ENCODE data around the gene C8G. TPM values are rescaled to one million over a fixed set of nuclear protein-coding genes. Genes with fewer than 3 reads are reported as not detected.

Gene C8G
- polyA plus RNA-seq, 3 donors from 2014 or later, result 1.7 to 5.1 (median 2.1) TPM

DNA sequence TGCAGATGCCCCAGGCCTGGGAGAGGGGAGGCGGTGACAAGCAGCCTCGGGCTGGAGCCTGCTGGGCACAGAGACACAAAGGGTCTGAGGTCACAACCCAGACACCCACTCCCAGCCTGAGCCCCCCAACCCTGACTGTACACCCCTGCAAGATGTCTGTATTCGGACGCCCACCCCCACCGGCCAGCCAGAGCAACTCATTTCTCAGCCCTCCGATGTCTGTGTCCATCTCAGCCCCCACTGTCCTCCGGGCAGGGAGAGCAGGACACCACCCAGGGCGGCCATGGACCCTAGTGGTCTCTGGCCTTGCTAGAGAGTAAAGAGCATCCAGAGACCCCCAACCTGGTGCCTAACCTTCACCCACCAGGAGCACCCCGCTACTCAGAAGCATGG, 10.9 kb downstream of the C8G start:
- H3K4me3 Mint-ChIP-seq, result peak overlapping the region in 2 of 5 donors; percentile 24 to 45
- peak overlapping the region in 4 of 6 donors; percentile 30 to 87 (median 65) for H3K27ac Mint-ChIP-seq
- H3K36me3 Mint-ChIP-seq, result peaks cover 6 to 7% (median 7%) of the 10 kb centered on the region in 3 donors
- peaks cover 4 to 8% (median 5%) of the 10 kb centered on the region in 3 donors for H3K27me3 Mint-ChIP-seq (ENCODE audit: low read depth in 3 of 3)
- H3K9me3 Mint-ChIP-seq, result peaks cover 0 to 5% (median 0%) of the 10 kb centered on the region in 6 donors
- DNase-seq, result no peak
- H3K4me1 Mint-ChIP-seq, result peaks cover 37 to 52% of the 10 kb centered on the region in 2 donors

DNA sequence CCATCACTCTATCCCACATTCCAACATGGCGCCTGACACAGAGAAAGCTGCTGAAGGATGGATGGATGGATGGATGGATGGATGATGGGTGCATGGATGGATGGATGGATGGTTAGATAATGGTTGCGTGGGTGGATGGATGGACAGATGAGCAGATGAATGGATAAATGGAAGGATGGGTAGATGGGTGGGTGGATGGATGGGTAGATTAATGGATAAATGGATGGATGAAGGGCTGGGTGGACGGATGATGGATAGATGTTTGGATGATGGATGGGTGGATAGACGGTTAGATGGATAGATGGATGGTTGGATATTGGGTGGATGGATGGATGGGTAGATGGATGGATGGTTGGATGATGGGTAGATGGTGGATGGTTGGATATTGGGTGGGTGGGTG, 11.6 kb downstream of the C8G start:
- H3K27ac Mint-ChIP-seq, result peak overlapping the region in 4 of 6 donors; percentile 30 to 87 (median 65)
- peaks cover 4 to 8% (median 5%) of the 10 kb centered on the region in 3 donors for H3K27me3 Mint-ChIP-seq (ENCODE audit: low read depth in 3 of 3)

DNA sequence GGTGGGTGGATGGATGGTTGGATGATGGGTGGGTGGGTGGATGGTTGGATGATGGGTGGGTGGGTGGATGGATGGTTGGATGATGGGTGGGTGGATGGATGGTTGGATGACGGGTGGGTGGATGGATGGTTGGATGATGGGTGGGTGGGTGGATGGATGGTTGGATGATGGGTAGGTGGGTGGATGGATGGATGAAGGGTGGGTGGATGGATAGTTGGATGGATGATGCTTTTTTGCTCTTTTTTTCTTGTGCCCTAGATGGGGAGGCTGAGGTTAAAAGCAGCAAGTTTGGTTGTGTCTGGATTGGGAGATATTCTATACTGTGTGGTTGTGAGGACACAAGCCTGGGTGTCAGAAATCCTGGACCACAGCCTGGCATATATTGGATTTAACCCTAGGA, 12.4 kb downstream of the C8G start:
- Mint-ChIP-seq H3K4me1 (peaks cover 50 to 62% of the 10 kb centered on the region in 2 donors), H3K36me3 (peaks cover 6 to 7% (median 7%) of the 10 kb centered on the region in 3 donors)

More for the DNA sequence above, 11.6 kb downstream of the C8G start:
- Mint-ChIP-seq H3K4me3 (peak overlapping the region in 4 of 5 donors; percentile 36 to 65 (median 52)), H3K4me1 (peaks cover 42 to 53% of the 10 kb centered on the region in 2 donors), H3K36me3 (peaks cover 6 to 7% (median 7%) of the 10 kb centered on the region in 3 donors), H3K9me3 (peaks cover 0 to 5% (median 0%) of the 10 kb centered on the region in 6 donors)
- DNase-seq, result no peak

DNA sequence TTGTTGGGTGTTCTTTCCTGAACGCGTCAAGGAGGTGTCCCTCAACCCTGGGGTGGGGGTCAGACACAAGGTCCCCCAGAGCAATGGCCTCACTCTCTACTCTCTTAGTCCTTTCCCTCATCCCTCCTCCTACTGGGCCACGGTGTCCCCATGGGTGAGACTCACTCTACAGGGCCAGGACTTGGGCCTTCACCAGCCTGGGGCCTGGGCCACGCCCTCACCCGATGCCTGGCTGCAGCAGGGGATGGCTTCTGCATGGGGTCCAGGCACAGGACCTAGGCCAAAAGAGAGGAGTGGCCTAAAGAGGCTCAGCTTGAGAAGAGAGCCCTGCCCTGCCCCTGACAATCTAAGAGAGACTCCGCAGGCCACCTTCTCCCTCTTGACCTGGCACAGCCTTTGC, 12.9 kb downstream of the C8G start:
- Mint-ChIP-seq H3K4me3 (peak overlapping the region; percentile 44 to 65 (median 49)), H3K27me3 (ENCODE audit: low read depth in 3 of 3) (peaks cover 4 to 8% (median 5%) of the 10 kb centered on the region in 3 donors), H3K9me3 (peaks cover 0 to 5% (median 0%) of the 10 kb centered on the region in 6 donors), H3K36me3 (peaks cover 6 to 7% (median 7%) of the 10 kb centered on the region in 3 donors), H3K4me1 (peaks cover 55 to 66% of the 10 kb centered on the region in 2 donors), H3K27ac (peak overlapping the region; percentile 37 to 98 (median 81))
- DNase-seq, result no peak

More for the DNA sequence above, 12.4 kb downstream of the C8G start:
- Mint-ChIP-seq H3K9me3 (peaks cover 0 to 5% (median 0%) of the 10 kb centered on the region in 6 donors), H3K4me3 (peak overlapping the region in 2 of 5 donors; percentile 18 to 30), H3K27me3 (ENCODE audit: low read depth in 3 of 3) (peaks cover 4 to 8% (median 5%) of the 10 kb centered on the region in 3 donors), H3K27ac (peak overlapping the region in 4 of 6 donors; percentile 26 to 98 (median 86))
- no peak for DNase-seq

DNA sequence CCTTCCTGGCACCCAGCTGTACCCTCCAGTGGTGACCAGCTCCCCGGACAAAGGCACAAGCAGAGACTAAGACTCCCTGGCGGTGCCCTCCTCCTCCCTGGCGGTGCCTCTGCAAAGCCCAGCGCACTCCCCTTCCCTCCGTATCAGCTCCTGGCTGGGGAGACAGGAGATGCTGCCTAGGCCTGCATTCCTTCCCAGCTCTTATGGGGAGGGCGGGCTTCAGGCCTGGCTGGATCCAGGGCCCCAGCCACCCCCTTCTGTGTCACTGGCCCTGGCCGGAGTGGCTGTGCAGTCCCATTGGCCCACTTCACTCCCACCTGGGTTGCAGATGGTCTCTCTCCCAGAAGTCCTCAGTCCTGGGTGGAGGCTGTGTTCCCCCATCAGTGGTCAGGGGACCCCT, 13.4 kb downstream of the C8G start:
- no peak for DNase-seq
- H3K27me3 Mint-ChIP-seq (ENCODE audit: low read depth in 3 of 3), result peaks cover 4 to 8% (median 5%) of the 10 kb centered on the region in 3 donors
- peaks cover 59 to 72% of the 10 kb centered on the region in 2 donors for H3K4me1 Mint-ChIP-seq
- H3K27ac Mint-ChIP-seq, result peak overlapping the region; percentile 37 to 98 (median 81)
- peaks cover 6 to 7% (median 7%) of the 10 kb centered on the region in 3 donors for H3K36me3 Mint-ChIP-seq
- peaks cover 0 to 5% (median 0%) of the 10 kb centered on the region in 6 donors for H3K9me3 Mint-ChIP-seq
- peak overlapping the region; percentile 44 to 65 (median 49) for H3K4me3 Mint-ChIP-seq

DNA sequence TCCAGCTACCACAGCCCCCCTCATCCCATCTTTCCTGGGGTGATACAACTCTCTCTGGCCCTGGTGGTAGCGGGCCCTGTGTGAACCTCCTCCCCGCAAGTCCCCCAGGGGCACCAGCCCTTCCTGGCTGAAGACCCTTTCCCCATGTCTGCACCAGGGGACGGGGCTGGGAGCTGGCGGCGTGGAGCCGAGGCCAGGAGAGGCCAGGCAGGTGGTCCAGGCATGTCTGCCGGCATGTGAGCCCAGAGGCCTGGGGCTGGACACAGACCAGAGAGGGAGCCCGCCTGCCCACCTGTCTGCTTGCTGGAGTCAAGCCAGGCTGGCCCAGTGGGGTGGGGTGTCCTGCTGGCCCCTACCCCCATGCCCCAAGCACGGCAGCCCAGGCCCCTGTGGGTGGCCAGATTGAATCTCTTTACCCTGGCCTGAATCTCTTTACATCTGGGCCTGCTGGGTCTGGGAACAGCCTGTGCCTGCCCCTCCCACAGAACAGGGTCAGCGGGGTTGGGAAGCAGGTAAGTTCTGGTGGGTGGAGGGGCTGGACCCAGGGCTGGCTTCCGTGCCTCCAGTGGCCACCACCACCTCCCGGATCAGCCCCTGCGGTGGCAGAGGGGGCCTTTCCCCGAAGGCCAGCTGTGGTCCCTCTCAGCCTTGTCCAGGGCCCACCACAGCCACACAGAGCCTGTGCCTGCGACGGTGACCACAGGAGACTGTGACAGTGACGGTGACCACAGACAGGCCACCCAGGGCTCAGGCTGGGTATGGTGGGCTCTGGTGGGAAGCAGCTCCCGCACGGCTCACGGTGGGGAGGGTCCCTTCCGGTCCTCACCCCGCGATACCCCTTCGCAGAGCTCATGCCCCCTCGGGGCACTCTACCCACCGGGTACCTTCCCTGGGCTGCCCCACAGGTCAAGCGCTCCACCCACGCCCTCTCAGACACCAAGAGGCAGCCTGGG, 14.1 kb downstream of the C8G start:
- H3K9me3 Mint-ChIP-seq, result peaks cover 0 to 5% (median 0%) of the 10 kb centered on the region in 6 donors
- peaks cover 6 to 7% (median 7%) of the 10 kb centered on the region in 3 donors for H3K36me3 Mint-ChIP-seq
- peak overlapping the region; percentile 88 to 100 (median 98) for H3K27ac Mint-ChIP-seq
- H3K4me1 Mint-ChIP-seq, result peaks cover 59 to 73% of the 10 kb centered on the region in 2 donors
- H3K27me3 Mint-ChIP-seq (ENCODE audit: low read depth in 3 of 3), result peaks cover 4 to 8% (median 5%) of the 10 kb centered on the region in 3 donors
- peak in 2 of 3 donors; percentile 38 to 52 for DNase-seq
- H3K4me3 Mint-ChIP-seq, result peak overlapping the region in 4 of 5 donors; percentile 18 to 87 (median 66)

DNA sequence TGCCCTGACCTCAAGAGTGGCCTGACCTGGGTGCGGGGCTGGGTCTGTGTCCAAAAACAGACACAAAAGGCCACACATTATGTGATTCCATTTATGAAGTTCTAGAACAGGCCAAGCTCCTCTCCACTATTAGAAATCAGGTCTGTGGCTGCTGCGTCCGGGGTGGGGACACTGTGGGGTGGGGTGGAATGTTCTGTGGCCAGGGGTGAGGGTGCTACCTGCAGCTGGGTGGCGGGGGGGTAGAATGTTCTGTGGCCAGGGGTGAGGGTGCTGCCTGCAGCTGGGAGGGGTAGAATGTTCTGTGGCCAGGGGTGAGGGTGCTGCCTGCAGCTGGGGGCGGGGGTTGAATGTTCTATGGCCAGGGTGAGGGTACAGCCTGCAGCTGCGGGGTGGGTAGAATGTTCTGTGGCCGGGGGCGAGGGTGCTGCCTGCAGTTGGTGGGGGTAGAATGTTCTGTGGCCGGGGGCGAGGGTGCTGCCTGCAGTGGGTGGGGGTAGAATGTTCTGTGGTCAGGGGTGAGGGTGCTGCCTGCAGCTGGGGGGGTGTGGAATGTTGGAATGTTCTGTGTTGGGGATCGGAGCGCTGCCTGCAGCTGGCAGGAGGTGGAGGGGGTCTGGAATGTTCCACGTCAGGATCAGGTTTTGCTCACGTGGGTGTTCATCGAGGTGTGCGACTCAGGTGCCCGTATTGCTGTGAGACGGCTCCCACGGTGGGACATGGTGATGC, 15.3 kb downstream of the C8G start:
- Mint-ChIP-seq H3K9me3 (peaks cover 0 to 5% (median 0%) of the 10 kb centered on the region in 6 donors), H3K36me3 (peaks cover 6 to 7% (median 7%) of the 10 kb centered on the region in 3 donors), H3K4me3 (peak overlapping the region; percentile 81 to 93 (median 86)), H3K4me1 (peaks cover 70 to 78% of the 10 kb centered on the region in 2 donors), H3K27me3 (ENCODE audit: low read depth in 3 of 3) (peaks cover 4 to 8% (median 8%) of the 10 kb centered on the region in 3 donors), H3K27ac (peak overlapping the region; percentile 88 to 100 (median 98))
- peak; percentile 80 to 88 (median 84) for DNase-seq

DNA sequence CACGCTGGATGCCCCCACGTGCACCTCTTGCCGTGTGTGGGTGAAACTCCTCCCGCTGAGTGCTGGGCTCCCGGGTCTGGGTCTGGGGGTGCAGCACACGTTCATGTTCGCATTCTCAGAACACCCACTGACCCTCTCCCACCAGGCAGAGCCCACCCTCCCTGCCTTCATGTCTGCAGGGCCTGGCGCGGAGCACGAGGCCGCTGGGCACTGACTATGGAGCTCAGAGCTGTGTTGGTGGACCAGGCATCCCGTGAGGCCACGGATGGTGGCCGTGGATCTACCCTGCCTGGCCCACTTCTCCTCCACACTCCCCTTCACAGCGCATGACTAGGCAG, 15.9 kb downstream of the C8G start:
- peaks cover 7 to 11% (median 8%) of the 10 kb centered on the region in 3 donors for H3K27me3 Mint-ChIP-seq (ENCODE audit: low read depth in 3 of 3)
- peak in 1 of 3 donors; percentile 36 for DNase-seq
- peak overlapping the region in 4 of 5 donors; percentile 86 to 93 (median 86) for H3K4me3 Mint-ChIP-seq
- peak overlapping the region; percentile 88 to 100 (median 98) for H3K27ac Mint-ChIP-seq
- peaks cover 75 to 83% of the 10 kb centered on the region in 2 donors for H3K4me1 Mint-ChIP-seq
- H3K36me3 Mint-ChIP-seq, result peaks cover 6 to 7% (median 7%) of the 10 kb centered on the region in 3 donors
- H3K9me3 Mint-ChIP-seq, result peaks cover 0 to 5% (median 0%) of the 10 kb centered on the region in 6 donors

DNA sequence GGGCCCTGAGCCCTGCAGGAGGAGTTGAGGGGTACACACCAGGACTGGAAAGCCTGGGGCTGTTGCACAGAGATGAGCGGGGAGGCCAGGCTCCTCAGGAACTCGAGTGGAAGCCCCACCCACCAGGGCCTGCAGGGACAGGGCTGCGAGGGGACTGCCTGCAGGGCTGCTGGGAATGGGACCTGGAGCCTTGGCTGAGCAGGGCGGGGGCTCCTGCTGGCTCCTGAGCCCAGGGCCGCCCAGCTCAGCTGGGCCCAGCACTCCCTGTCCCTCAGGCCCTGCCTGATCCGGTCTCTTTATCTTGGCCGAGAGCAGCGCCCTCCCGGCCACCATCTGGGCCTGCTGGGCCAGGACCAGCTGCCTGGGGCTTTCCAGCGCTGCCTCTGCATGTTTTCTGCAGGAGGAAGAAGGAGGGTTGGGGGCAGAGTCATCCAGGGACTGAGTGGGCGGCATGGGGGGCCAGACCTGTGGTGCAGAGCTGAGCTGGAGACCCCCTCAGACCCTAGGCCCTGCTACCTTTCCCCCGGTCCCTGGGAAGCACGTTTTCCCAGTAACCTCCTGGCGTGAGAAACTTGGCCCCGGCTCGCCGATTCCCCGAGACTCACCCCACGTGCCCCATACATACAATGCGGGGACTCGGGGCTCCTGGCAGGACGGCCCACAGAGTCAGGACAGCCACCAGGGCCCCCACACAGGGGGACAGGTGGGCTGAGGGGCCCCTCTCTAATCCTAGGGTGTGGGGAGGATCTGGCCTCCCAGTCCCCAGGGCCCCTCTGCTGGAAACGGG, 16.4 kb downstream of the C8G start:
- Mint-ChIP-seq H3K36me3 (peaks cover 3 to 4% (median 3%) of the 10 kb centered on the region in 3 donors), H3K27me3 (ENCODE audit: low read depth in 3 of 3) (peaks cover 8 to 16% (median 9%) of the 10 kb centered on the region in 3 donors), H3K4me1 (peaks cover 75 to 83% of the 10 kb centered on the region in 2 donors), H3K4me3 (peak overlapping the region in 3 of 5 donors; percentile 66 to 93 (median 87)), H3K9me3 (peaks cover 0 to 3% (median 0%) of the 10 kb centered on the region in 6 donors), H3K27ac (peak overlapping the region; percentile 61 to 100 (median 94))
- no peak for DNase-seq

DNA sequence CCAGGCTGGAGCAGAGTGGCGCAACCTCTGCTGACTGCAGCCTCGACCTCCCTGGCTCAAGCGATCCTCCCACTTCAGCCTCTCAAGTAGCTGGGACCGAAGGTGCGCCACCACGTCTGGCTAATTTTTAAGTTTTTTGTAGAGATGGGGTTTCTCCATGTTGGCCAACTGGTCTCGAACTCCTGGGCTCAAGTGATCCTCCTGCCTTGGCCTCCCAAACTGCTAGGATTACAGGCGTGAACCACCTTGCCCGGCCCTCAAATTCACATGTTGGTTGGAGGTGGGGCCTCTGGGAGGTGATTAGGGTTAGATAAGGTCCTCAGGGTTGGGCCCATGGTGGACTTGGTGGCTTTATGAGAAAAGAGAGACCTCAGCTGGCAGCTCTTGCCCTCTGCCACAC, 17.1 kb downstream of the C8G start:
- H3K27me3 Mint-ChIP-seq (ENCODE audit: low read depth in 3 of 3), result peaks cover 5 to 16% (median 9%) of the 10 kb centered on the region in 3 donors
- H3K4me3 Mint-ChIP-seq, result peak overlapping the region; percentile 5 to 77 (median 70)
- H3K4me1 Mint-ChIP-seq, result peaks cover 72 to 83% of the 10 kb centered on the region in 2 donors
- no peaks in the 10 kb centered on the region for H3K9me3 Mint-ChIP-seq
- H3K27ac Mint-ChIP-seq, result peak overlapping the region; percentile 61 to 90 (median 82)
- no peaks in the 10 kb centered on the region for H3K36me3 Mint-ChIP-seq
- DNase-seq, result no peak

DNA sequence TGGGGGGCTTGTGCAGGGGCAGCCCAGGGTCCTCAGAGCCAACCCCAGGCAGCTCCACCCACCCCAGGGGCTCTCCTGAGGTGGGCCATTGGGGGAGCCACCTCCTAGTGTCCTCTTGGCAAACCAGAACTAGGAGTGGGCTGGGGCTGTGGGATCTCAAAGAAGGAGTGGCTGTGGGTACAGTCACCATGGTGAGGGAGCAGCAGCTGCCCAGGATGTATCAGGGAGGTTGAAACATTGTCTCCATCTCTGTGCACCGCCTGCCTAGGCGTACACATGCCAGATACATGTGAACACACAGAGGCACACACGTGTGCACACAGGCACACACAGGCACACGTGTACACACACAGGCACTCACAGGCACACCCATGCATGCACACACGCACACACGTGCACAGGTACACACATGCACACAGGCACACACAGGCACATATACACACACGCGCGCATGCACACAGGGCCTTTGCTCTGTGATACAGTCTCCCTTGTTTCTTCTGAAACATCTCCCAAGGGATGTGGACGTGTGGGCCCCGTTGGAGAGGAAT, 17.7 kb downstream of the C8G start:
- Mint-ChIP-seq H3K9me3 (no peaks in the 10 kb centered on the region), H3K36me3 (no peaks in the 10 kb centered on the region), H3K27me3 (ENCODE audit: low read depth in 3 of 3) (peaks cover 5 to 16% (median 9%) of the 10 kb centered on the region in 3 donors), H3K4me3 (peak overlapping the region; percentile 56 to 77 (median 70)), H3K27ac (peak overlapping the region; percentile 79 to 90 (median 86)), H3K4me1 (peaks cover 68 to 81% of the 10 kb centered on the region in 2 donors)
- no peak for DNase-seq

DNA sequence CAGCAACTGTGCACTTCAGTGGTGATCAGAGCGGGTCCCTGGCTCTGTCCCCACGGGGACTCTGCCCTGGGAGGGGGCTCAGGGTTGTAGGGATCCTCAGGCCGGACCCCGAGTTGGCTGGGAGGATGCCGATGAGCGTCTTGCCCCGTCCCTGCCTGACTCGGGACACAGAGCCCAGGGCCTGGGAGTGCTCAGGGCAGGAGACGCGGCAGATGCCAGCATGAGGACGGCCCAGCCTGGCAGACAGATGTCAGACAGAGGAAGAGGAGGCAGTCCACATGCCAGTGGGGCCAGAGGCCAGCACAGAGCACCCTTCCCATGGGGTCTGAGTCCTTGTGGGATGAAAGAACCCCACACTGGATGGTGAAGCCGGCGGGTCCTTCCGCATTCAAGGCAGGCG, 18.3 kb downstream of the C8G start:
- DNase-seq, result no peak
- Mint-ChIP-seq H3K9me3 (no peaks in the 10 kb centered on the region), H3K4me3 (peak overlapping the region in 3 of 5 donors; percentile 70 to 77 (median 72)), H3K4me1 (peaks cover 62 to 75% of the 10 kb centered on the region in 2 donors), H3K36me3 (no peaks in the 10 kb centered on the region), H3K27me3 (ENCODE audit: low read depth in 3 of 3) (peaks cover 5 to 16% (median 9%) of the 10 kb centered on the region in 3 donors), H3K27ac (peak overlapping the region in 5 of 6 donors; percentile 79 to 90 (median 86))

Measured in immature natural killer cell (primary cell).